ENCODE measurements around the gene DNAJB14. TPM values are rescaled to one million over a fixed set of nuclear protein-coding genes. Genes with fewer than 3 reads are reported as not detected.

Gene DNAJB14
- total RNA-seq, 1 experiment from 2014 or later: 41.0 TPM

DNA sequence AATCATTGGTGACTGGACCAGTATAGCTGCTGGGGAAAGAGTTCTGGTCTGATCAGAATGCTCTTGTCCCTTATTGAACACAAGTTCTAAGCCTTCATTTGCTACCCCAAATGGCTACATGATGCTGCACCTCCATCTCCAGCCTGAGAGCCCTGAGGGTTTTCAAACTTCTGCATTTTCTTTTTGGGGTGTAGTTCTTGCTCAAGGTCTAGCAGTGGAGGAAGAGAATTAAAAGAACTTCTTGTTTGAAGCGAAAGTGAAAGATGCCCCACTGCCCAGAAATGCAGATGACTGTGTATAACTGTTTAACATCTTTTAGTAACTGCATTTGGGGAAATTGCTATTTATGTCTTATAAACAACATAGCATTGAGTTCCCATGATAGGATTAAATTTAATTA lies 90.7 kb downstream of the DNAJB14 start:
- no peaks in the 10 kb centered on the region for H3K79me2 ChIP-seq (ENCODE audit: insufficient read depth, low read length)
- H2AFZ ChIP-seq (ENCODE audit: low read length): no peak overlapping the region
- no peaks in the 10 kb centered on the region for H3K79me1 ChIP-seq (ENCODE audit: insufficient read depth, low read depth, low read length, poor library complexity, severe bottlenecking)
- H3K4me1 ChIP-seq (ENCODE audit: insufficient read depth, low read length): no peaks in the 10 kb centered on the region
- H2BK12ac ChIP-seq (ENCODE audit: insufficient read length, low read depth, low read length): no peak overlapping the region
- H4K91ac ChIP-seq (ENCODE audit: insufficient read length, low read depth, low read length): no peak overlapping the region
- H3K27me3 ChIP-seq (ENCODE audit: insufficient read depth, low read length): no peaks in the 10 kb centered on the region
- H4K5ac ChIP-seq (ENCODE audit: insufficient read length, low read depth, low read length): no peak overlapping the region
- no peak overlapping the region for H2AK5ac ChIP-seq (ENCODE audit: insufficient read length, low read length)
- H4K20me1 ChIP-seq (ENCODE audit: control insufficient read depth, insufficient read depth, insufficient read length): no peaks in the 10 kb centered on the region
- H4K8ac ChIP-seq (replicated peaks; ENCODE audit: insufficient read length, low read depth, low read length): no peak overlapping the region
- H3K9ac ChIP-seq (ENCODE audit: extremely low read depth, insufficient read length, low read length): no peak overlapping the region
- no peak for DNase-seq
- H2BK15ac ChIP-seq (ENCODE audit: low read depth, low read length): no peak overlapping the region
- WGBS (ENCODE audit: extremely low coverage, insufficient read length, low lambda C conversion rate): no CpG with 5 or more reads among the region's 1 CpG
- H2BK5ac ChIP-seq (ENCODE audit: insufficient read length, low read length): no peak overlapping the region
- no peak overlapping the region for H2BK20ac ChIP-seq (ENCODE audit: low read depth, low read length, poor library complexity, severe bottlenecking)
- H3K18ac ChIP-seq (ENCODE audit: insufficient read length, low read depth, low read length): no peak overlapping the region
- H3K56ac ChIP-seq (ENCODE audit: insufficient read length, low read depth, low read length): no peak overlapping the region
- no peak overlapping the region for H2BK120ac ChIP-seq (ENCODE audit: low read depth, low read length, poor library complexity, severe bottlenecking)
- no peak overlapping the region for H3K14ac ChIP-seq (ENCODE audit: insufficient read depth, low read length)
- no peak overlapping the region for H3K23ac ChIP-seq (ENCODE audit: insufficient read length, low read depth, low read length)
- H3K36me3 Mint-ChIP-seq (ENCODE audit: insufficient read depth in 1 of 3, low read depth in 3 of 3): no peaks in the 10 kb centered on the region
- no peaks in the 10 kb centered on the region; the same call in 1 of the 2 replicates for H3K27me3 Mint-ChIP-seq (ENCODE audit: low read depth)
- H3K23me2 ChIP-seq (ENCODE audit: insufficient read length, low read depth, low read length, poor library complexity, severe bottlenecking): no peaks in the 10 kb centered on the region
- no peak overlapping the region for H3T11ph ChIP-seq (ENCODE audit: low read length)
- no peak overlapping the region for H3K27ac Mint-ChIP-seq
- H3K4me3 Mint-ChIP-seq: no peak overlapping the region
- TF ChIP-seq, protein P1, sequence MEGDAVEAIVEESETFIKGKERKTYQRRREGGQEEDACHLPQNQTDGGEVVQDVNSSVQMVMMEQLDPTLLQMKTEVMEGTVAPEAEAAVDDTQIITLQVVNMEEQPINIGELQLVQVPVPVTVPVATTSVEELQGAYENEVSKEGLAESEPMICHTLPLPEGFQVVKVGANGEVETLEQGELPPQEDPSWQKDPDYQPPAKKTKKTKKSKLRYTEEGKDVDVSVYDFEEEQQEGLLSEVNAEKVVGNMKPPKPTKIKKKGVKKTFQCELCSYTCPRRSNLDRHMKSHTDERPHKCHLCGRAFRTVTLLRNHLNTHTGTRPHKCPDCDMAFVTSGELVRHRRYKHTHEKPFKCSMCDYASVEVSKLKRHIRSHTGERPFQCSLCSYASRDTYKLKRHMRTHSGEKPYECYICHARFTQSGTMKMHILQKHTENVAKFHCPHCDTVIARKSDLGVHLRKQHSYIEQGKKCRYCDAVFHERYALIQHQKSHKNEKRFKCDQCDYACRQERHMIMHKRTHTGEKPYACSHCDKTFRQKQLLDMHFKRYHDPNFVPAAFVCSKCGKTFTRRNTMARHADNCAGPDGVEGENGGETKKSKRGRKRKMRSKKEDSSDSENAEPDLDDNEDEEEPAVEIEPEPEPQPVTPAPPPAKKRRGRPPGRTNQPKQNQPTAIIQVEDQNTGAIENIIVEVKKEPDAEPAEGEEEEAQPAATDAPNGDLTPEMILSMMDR (conservative IDR thresholded peaks at IDR 0.05): no peak
- H3K27ac ChIP-seq (ENCODE audit: insufficient read length, low read depth, low read length): no peak overlapping the region
- no peak overlapping the region for H3K4me2 ChIP-seq (ENCODE audit: insufficient read depth, insufficient read length, low read length)
- H3K4ac ChIP-seq (ENCODE audit: low read depth, low read length): no peak overlapping the region
- peaks cover 7 to 11% of the 10 kb centered on the region in 2 experiments for H3K4me1 Mint-ChIP-seq
- H3K9me3 ChIP-seq (ENCODE audit: control insufficient read depth, low read depth, low read length): no peaks in the 10 kb centered on the region
- no peaks in the 10 kb centered on the region; a peak in 1 of 5 replicates for H3K9me3 Mint-ChIP-seq
